Measurements from ENCODE around the gene F10. TPM values are rescaled to one million over a fixed set of nuclear protein-coding genes. Genes with fewer than 3 reads are reported as not detected.

The F10 gene
- under 1 TPM in 1 of 2 donors, not detected in 1; 0.33 TPM for total RNA-seq

GRCh38 chr13:113122550-113123225 is at the start of gene F10:
F10 (plus strand) TSS chr13:113122799; CDS start chr13:113122856, 57 bp downstream.

GRCh38 chr13:113105032-113105920 is 17.3 kb upstream of the F10 start, which contains the start of gene F7:
F7 (plus strand) TSS chr13:113105791; CDS start chr13:113105842, 51 bp downstream.

GRCh38 chr13:113157929-113158747 is 35.5 kb downstream of the F10 start, which contains the start of gene PROZ:
PROZ (plus strand) TSS chr13:113158648; CDS start chr13:113158661, 13 bp downstream.

Small RNAs within 50 kb of the gene (small RNA-seq; reads per million reads assigned to genes)
- 0 reads per million in 2 donors for gene AL137002.1

Other genes starting within 250 kb of the F10 start
- 100 to 1,000 TPM; 417 to 493 TPM for gene MCF2L, start 153.6 kb upstream of the F10 start, total RNA-seq
- gene F7, start 17.0 kb upstream of the F10 start, total RNA-seq: under 1 TPM; 0.33 to 0.69 TPM
- not detected for gene PROZ, start 35.8 kb downstream of the F10 start, total RNA-seq
- gene PCID2, start 85.9 kb downstream of the F10 start, total RNA-seq: 10 to 100 TPM; 40.6 to 63.3 TPM
- 100 to 1,000 TPM in 1 of 2 donors, 10 to 100 TPM in 1; 85.3 to 162 TPM for gene CUL4A, start 86.8 kb downstream of the F10 start, total RNA-seq
- gene LAMP1, start 174.4 kb downstream of the F10 start, total RNA-seq: 100 to 1,000 TPM; 120 to 134 TPM
- gene GRTP1, start 241.3 kb downstream of the F10 start, total RNA-seq: 1 to 10 TPM; 1.7 to 3.8 TPM

Measured in melanocyte of skin (primary cell).